ENCODE results near the gene RYR3.
"Not testable (repeated sequence)": the region's sequence is repeated elsewhere in the genome, so short reads cannot be mapped to it uniquely, and the experiment has no call there.

RYR3 gene

GRCh38 chr15:33773969-33774368, 463.2 kb downstream of the RYR3 start:
- no peak for DNase-seq (ENCODE audit: low spot score)

GRCh38 chr15:33778852-33779251, 468.1 kb downstream of the RYR3 start:
- no peak for DNase-seq (ENCODE audit: low spot score)

- no peak for DNase-seq (ENCODE audit: low spot score)
Observed at GRCh38 chr15:33780011-33780768, 469.4 kb downstream of the RYR3 start.

- DNase-seq (ENCODE audit: low spot score), result no peak
Observed at GRCh38 chr15:33782966-33783365, 472.2 kb downstream of the RYR3 start.

GRCh38 chr15:33785366-33785765, 474.6 kb downstream of the RYR3 start:
- DNase-seq (ENCODE audit: low spot score), result no peak

GRCh38 chr15:33788906-33789540, 478.3 kb downstream of the RYR3 start:
- DNase-seq (ENCODE audit: low spot score), result peak; percentile 37

- DNase-seq (ENCODE audit: low spot score), result no peak
Observed at GRCh38 chr15:33794453-33794852, 483.7 kb downstream of the RYR3 start.

GRCh38 chr15:33795070-33795469, 484.3 kb downstream of the RYR3 start:
- DNase-seq (ENCODE audit: low spot score), result no peak

- no peak for DNase-seq (ENCODE audit: low spot score)
Observed at GRCh38 chr15:33797651-33798050, 486.9 kb downstream of the RYR3 start.

- no peak for DNase-seq (ENCODE audit: low spot score)
Observed at GRCh38 chr15:33801954-33802353, 491.2 kb downstream of the RYR3 start.

- DNase-seq (ENCODE audit: low spot score), result no peak
Observed at GRCh38 chr15:33807665-33808064, 496.9 kb downstream of the RYR3 start.

GRCh38 chr15:33808720-33809457, 498.1 kb downstream of the RYR3 start:
- DNase-seq (ENCODE audit: low spot score), result no peak

GRCh38 chr15:33810073-33810595, 499.4 kb downstream of the RYR3 start:
- no peak for DNase-seq (ENCODE audit: low spot score)

- DNase-seq (ENCODE audit: low spot score), result no peak
Observed at GRCh38 chr15:33810806-33811205, 500.0 kb downstream of the RYR3 start.

GRCh38 chr15:33813891-33814290, 503.1 kb downstream of the RYR3 start:
- DNase-seq (ENCODE audit: low spot score), result no peak

GRCh38 chr15:33819499-33819898, 508.7 kb downstream of the RYR3 start:
- not testable (repeated sequence) for DNase-seq (ENCODE audit: low spot score)

- no peak for DNase-seq (ENCODE audit: low spot score)
Observed at GRCh38 chr15:33822479-33822878, 511.7 kb downstream of the RYR3 start.

GRCh38 chr15:33823119-33823518, 512.4 kb downstream of the RYR3 start:
- no peak for DNase-seq (ENCODE audit: low spot score)

GRCh38 chr15:33825453-33825852, 514.7 kb downstream of the RYR3 start:
- no peak for DNase-seq (ENCODE audit: low spot score)

- DNase-seq (ENCODE audit: low spot score), result no peak
Observed at GRCh38 chr15:33826201-33826600, 515.4 kb downstream of the RYR3 start.

- no peak for DNase-seq (ENCODE audit: low spot score)
Observed at GRCh38 chr15:33830351-33830750, 519.6 kb downstream of the RYR3 start.

- DNase-seq (ENCODE audit: low spot score), result no peak
Observed at GRCh38 chr15:33831646-33832045, 520.9 kb downstream of the RYR3 start.
